RWPE1 (cell line): ENCODE measurements around the gene PUS3.

Experiments used
- CTCF ChIA-PET: fragments of 350-600 bp; sonication (Branson Sonifier 250); formaldehyde crosslinking; extraction: SDS; loops from one replicate; lab custom pipeline; 2021; lab: Yijun Ruan, JAX
- POLR2A ChIA-PET: fragments of 400-600 bp; formaldehyde crosslinking; extraction: SDS; loops from one replicate; lab custom pipeline; 2020; ENCODE audit warnings: antibody characterized with exemption; ENCODE audit not compliant: low non-redundant PET; lab: Yijun Ruan, JAX
- DNase-seq: peaks from one replicate; pipeline ENCODE4 v3.0.0; 2012; ENCODE audit warnings: low spot score
- H3K27ac ChIP-seq: fragments of 450-650 bp; 2 replicates; pipeline ENCODE4 v1.5.1; 2017
- TF ChIP-seq, protein P1 (sequence below): fragments of 450-650 bp; conservative IDR thresholded peaks from 2 replicates; pipeline ENCODE4 v1.5.1; 2017; ENCODE audit warnings: low read depth, mild to moderate bottlenecking

Gene PUS3

DNA sequence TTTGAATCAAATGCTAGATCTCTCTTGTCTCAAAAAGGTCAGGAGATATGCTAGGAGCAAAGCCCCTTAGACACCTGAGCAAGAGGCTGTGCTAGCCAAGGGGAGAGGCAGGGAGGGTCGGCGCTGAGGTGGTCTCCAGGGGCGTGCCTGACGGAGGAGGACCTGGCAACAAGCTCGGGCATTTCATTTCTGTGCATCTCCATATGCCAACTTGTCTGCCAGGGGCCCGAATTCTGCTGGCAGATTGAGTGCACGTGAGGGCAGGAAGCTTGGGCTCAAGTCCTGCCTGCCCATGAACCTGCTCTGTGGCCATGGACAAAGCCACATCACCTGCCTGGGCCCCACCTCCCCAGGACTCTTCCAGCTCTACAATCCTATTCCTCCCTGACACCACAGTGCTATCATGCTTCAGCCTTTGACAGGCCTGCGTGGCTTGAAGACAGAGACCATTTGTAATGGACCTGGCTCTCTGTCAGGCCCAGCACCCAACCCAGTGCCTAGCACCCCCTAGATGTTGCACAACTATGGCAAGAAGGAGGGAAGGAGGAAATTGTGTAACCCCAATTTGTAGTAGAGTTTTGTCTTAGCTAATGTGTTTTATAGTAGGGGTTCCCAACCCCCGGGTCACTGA, 26.6 kb upstream of the PUS3 start:
- CTCF ChIA-PET, result interaction anchor here (0.5 to 1.5 kb wide), 4 partner anchors 12 to 264 kb away, joined by 3 read pairs; no protein-coding TSS in a partner anchor

DNA sequence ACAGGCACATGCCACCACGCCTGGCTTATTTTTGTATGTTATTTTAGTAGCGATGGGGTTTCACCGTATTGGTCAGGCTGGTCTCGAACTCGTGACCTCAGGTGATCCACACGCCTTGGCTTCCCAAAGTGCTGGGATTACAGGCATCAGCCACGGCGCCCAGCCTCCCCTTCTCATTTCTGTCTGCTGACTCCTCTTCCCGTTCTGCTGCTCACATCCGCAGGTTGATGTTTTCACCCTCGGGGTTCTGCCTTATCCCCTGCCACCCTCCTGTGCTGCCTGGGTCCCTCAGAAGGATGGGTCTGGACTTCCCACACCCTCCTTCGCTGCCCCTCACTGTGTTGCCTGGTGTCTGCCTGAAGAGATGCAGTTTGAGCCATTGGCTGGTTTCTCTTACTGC, 23.7 kb upstream of the PUS3 start:
- no peak overlapping the region for H3K27ac ChIP-seq
- ChIA-PET CTCF (no interaction called here), POLR2A (no interaction called here)
- no peak for DNase-seq
- TF ChIP-seq, protein P1, sequence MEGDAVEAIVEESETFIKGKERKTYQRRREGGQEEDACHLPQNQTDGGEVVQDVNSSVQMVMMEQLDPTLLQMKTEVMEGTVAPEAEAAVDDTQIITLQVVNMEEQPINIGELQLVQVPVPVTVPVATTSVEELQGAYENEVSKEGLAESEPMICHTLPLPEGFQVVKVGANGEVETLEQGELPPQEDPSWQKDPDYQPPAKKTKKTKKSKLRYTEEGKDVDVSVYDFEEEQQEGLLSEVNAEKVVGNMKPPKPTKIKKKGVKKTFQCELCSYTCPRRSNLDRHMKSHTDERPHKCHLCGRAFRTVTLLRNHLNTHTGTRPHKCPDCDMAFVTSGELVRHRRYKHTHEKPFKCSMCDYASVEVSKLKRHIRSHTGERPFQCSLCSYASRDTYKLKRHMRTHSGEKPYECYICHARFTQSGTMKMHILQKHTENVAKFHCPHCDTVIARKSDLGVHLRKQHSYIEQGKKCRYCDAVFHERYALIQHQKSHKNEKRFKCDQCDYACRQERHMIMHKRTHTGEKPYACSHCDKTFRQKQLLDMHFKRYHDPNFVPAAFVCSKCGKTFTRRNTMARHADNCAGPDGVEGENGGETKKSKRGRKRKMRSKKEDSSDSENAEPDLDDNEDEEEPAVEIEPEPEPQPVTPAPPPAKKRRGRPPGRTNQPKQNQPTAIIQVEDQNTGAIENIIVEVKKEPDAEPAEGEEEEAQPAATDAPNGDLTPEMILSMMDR, result no peak

More for the DNA sequence above, 26.6 kb upstream of the PUS3 start:
- TF ChIP-seq, protein P1, result no peak
- no peak for DNase-seq
- H3K27ac ChIP-seq, result no peak overlapping the region
- POLR2A ChIA-PET, result no interaction called here

DNA sequence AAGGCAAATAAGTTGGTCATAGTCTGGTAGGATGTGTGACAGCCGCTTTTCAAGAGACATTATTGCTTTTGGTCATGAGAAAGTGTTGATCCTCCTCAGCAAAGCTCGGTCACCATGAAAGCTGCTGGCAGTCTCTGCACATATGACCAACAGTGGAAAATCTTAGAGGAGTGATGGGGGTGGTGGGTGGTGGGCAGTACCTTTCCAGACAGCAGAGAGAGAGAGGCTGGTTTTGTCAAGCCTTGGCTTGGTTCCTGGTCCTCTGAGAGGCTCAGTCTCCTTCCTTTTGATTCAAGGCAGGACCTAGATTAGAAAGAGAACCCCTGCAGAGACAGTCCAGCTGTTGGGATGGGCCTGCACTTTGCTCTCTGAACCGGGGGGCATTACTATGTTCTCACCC, 22.8 kb upstream of the PUS3 start:
- CTCF ChIA-PET, result interaction anchor here (2.3 kb wide), 1 partner anchor 268 kb away, joined by 6 read pairs; no protein-coding TSS in a partner anchor
- DNase-seq, result no peak
- TF ChIP-seq, protein P1, result no peak
- no peak overlapping the region for H3K27ac ChIP-seq
- POLR2A ChIA-PET, result no interaction called here

DNA sequence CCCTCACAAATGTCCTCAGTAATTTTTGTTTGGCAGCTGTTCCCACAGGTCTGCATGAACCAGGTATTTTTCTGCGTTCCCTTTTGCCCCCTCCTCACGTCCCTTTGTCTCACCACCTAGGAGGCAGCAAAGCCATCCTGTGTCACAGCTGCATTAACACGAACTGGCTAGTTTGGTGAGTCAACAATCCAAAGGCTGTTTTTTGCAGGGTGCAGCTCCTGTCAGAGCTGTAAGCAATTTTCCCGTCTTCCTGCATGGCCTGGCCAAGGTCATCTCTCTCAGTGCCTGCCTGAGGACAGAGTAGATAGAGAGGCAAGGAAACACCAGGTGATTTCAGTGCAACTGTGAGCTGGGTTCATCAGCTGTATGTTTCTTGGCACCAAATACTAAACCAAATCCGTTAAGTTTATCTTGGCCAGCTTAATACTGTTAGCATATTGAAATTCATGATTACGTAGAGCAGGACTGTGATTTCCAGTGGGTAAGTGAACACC, 22.3 kb upstream of the PUS3 start:
- CTCF ChIA-PET, result interaction anchor here (0.6 to 2.3 kb wide), 2 partner anchors 152 to 269 kb away, joined by 6 to 7 read pairs; no protein-coding TSS in a partner anchor
- no peak overlapping the region for H3K27ac ChIP-seq
- DNase-seq, result no peak
- POLR2A ChIA-PET, result no interaction called here
- TF ChIP-seq, protein P1, result no peak

DNA sequence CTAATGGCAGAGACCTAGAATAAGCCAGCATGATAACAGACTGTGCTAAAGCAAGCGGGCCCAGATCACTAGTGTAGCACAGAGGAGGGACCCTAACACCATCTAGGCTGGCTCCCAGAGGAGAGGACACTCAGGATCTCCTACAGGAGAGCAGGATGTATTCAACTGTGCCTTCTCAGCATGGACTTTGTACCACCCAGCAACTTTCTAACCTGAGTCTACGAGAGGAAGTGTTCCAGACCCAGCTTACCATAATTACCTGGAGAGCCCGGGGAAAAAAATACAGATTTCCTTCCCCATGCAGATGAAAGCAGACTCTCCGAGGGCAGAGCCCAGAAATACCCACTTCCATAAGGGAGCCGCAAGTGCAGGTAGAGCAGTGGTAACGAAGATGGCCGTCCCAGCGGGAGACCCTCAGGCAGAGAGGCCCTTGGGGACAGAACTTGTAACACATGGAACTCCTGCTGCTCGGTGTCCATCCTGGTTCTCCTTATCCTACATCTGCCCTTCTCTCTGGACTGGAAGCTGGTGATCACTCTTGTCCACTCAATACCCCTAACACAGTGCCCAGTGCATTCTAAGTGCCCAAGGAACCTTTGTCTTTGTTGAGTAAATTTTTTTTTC, 21.5 kb upstream of the PUS3 start:
- H3K27ac ChIP-seq, result no peak overlapping the region
- CTCF ChIA-PET, result interaction anchor here (0.6 to 2.3 kb wide), 2 partner anchors 152 to 269 kb away, joined by 6 to 7 read pairs; no protein-coding TSS in a partner anchor
- TF ChIP-seq, protein P1, result no peak
- POLR2A ChIA-PET, result no interaction called here
- no peak for DNase-seq

DNA sequence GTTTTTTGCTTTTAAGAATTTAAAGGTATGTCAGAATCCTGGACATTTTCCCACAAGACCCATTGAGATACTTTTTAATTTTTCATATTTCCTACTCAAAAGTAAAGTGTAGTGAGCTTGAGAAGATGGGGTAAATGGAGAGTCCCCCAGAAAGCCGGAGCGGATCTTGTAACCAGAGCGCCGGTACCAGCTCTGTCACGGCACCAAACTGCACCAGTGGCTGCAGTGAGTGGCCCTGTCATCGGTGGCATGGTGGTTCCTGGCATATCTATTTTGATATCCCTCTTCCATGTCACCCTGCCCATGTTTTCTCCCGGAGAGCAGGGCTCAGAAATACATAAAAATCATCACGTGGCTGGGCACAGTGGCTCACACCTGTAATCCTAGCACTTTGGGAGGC, 20.6 kb upstream of the PUS3 start:
- H3K27ac ChIP-seq, result no peak overlapping the region
- CTCF ChIA-PET, result interaction anchor here (0.7 to 1.2 kb wide), 5 partner anchors 19 to 286 kb away, joined by 4 to 10 read pairs (median 7); partner anchors contain the start of gene PUS3
- no peak for DNase-seq
- POLR2A ChIA-PET, result no interaction called here
- TF ChIP-seq, protein P1, result no peak
